SK-N-SH treated with all-trans-retinoic acid at 6 μM for 48 hours (cell line): ENCODE results near the gene CSRNP2.

Experiments
- ATAC-seq: fragments of 200-7000 bp; cut with Tn5 transposase; 3 replicates; pipeline ENCODE4 v1.9.1; 2020; ENCODE audit warnings: mild to moderate bottlenecking, moderate library complexity
- ARNTL ChIP-seq: fragments of 450-650 bp; formaldehyde crosslinking; IDR thresholded peaks from 2 replicates; pipeline ENCODE4 v1.5.0; 2020; ENCODE audit warnings: low read depth, mild to moderate bottlenecking, moderate library complexity, borderline replicate concordance
- BACH2 ChIP-seq: fragments of 250-450 bp; sonication (Bioruptor Pico); IDR thresholded peaks from 2 replicates; pipeline ENCODE4 v1.9.0; 2021; ENCODE audit warnings: mild to moderate bottlenecking, borderline replicate concordance
- CREB5 ChIP-seq: fragments of 250-450 bp; sonication (Bioruptor Pico); IDR thresholded peaks from 2 replicates; pipeline ENCODE4 v1.5.1; 2020; ENCODE audit warnings: low read depth, mild to moderate bottlenecking, moderate library complexity
- CSDC2 ChIP-seq: fragments of 250-450 bp; sonication (Bioruptor Pico); IDR thresholded peaks from 2 replicates; pipeline ENCODE4 v1.5.0; 2020; ENCODE audit warnings: mild to moderate bottlenecking, moderate library complexity
- ESRRG ChIP-seq: fragments of 250-450 bp; sonication (Bioruptor Pico); IDR thresholded peaks from 2 replicates; pipeline ENCODE4 v1.6.1; 2021; ENCODE audit warnings: mild to moderate bottlenecking
- GLIS3 ChIP-seq: fragments of 250-450 bp; sonication (Bioruptor Pico); IDR thresholded peaks from 2 replicates; pipeline ENCODE4 v1.5.0; 2020; ENCODE audit warnings: mild to moderate bottlenecking, moderate library complexity
- ISL1 ChIP-seq: fragments of 250-450 bp; sonication (Bioruptor Pico); IDR thresholded peaks from 2 replicates; pipeline ENCODE4 v2.1.2; 2022; ENCODE audit warnings: mild to moderate bottlenecking, moderate library complexity
- OSR1 ChIP-seq: fragments of 250-450 bp; sonication (Bioruptor Pico); IDR thresholded peaks from 2 replicates; pipeline ENCODE4 v1.8.0; 2022; ENCODE audit warnings: moderate library complexity, mild to moderate bottlenecking, inconsistent platforms
- PATZ1 ChIP-seq: fragments of 250-450 bp; sonication (Bioruptor Pico); IDR thresholded peaks from 2 replicates; pipeline ENCODE4 v1.8.0; 2020; ENCODE audit warnings: mild to moderate bottlenecking, moderate library complexity, borderline replicate concordance
- PPARA ChIP-seq: fragments of 250-450 bp; sonication (Bioruptor Pico); IDR thresholded peaks from 2 replicates; pipeline ENCODE4 v1.5.0; 2020; ENCODE audit warnings: mild to moderate bottlenecking, borderline replicate concordance
- SNAI2 ChIP-seq: fragments of 250-450 bp; sonication (Bioruptor Pico); IDR thresholded peaks from 2 replicates; pipeline ENCODE4 v1.5.0; 2020; ENCODE audit warnings: mild to moderate bottlenecking, moderate library complexity
- TOX ChIP-seq: fragments of 250-450 bp; sonication (Bioruptor Pico); IDR thresholded peaks from 2 replicates; pipeline ENCODE4 v1.8.0; 2021; ENCODE audit warnings: mild to moderate bottlenecking, moderate library complexity, borderline replicate concordance
- TSHZ2 ChIP-seq: fragments of 250-450 bp; sonication (Bioruptor Pico); IDR thresholded peaks from 2 replicates; pipeline ENCODE4 v1.5.0; 2020; ENCODE audit warnings: mild to moderate bottlenecking, moderate library complexity
- ZC3H10 ChIP-seq: fragments of 250-450 bp; sonication (Bioruptor Pico); IDR thresholded peaks from 2 replicates; pipeline ENCODE4 v1.5.1; 2021; ENCODE audit warnings: mild to moderate bottlenecking, moderate library complexity
- ZFP3 ChIP-seq: fragments of 250-450 bp; sonication (Bioruptor Pico); IDR thresholded peaks from 2 replicates; pipeline ENCODE4 v1.5.0; 2020; ENCODE audit warnings: mild to moderate bottlenecking, moderate library complexity
- ZFP30 ChIP-seq: fragments of 450-650 bp; formaldehyde crosslinking; IDR thresholded peaks from 2 replicates; pipeline ENCODE4 v1.5.0; 2022; ENCODE audit warnings: mild to moderate bottlenecking, moderate library complexity
- ZNF565 ChIP-seq: fragments of 450-650 bp; formaldehyde crosslinking; conservative IDR thresholded peaks from 2 replicates; pipeline ENCODE4 v1.5.0; 2020; ENCODE audit warnings: low read depth, mild to moderate bottlenecking, moderate library complexity
- ZNF8 ChIP-seq: fragments of 450-650 bp; formaldehyde crosslinking; IDR thresholded peaks from 2 replicates; pipeline ENCODE4 v1.5.0; 2020; ENCODE audit warnings: mild to moderate bottlenecking, moderate library complexity
- TF ChIP-seq, protein P1 (sequence below): fragments of 250-450 bp; sonication (Bioruptor Pico); IDR thresholded peaks from 2 replicates; pipeline ENCODE4 v1.5.1; 2021; ENCODE audit warnings: mild to moderate bottlenecking, moderate library complexity

The CSRNP2 gene

GRCh38 chr12:51115533-51115932, 32.1 kb upstream of the CSRNP2 start (continued):
- TF ChIP-seq, protein P1, sequence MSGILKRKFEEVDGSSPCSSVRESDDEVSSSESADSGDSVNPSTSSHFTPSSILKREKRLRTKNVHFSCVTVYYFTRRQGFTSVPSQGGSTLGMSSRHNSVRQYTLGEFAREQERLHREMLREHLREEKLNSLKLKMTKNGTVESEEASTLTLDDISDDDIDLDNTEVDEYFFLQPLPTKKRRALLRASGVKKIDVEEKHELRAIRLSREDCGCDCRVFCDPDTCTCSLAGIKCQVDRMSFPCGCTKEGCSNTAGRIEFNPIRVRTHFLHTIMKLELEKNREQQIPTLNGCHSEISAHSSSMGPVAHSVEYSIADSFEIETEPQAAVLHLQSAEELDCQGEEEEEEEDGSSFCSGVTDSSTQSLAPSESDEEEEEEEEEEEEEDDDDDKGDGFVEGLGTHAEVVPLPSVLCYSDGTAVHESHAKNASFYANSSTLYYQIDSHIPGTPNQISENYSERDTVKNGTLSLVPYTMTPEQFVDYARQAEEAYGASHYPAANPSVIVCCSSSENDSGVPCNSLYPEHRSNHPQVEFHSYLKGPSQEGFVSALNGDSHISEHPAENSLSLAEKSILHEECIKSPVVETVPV (CRISPR knock-in tag), result no peak
- TF ChIP-seq CSDC2 (CRISPR knock-in tag), result no peak
- no peak for TF ChIP-seq TOX (CRISPR knock-in tag)
- no peak for TF ChIP-seq BACH2 (CRISPR knock-in tag)
- no peak for TF ChIP-seq ZFP30
- no peak for TF ChIP-seq ARNTL (CRISPR knock-in tag)
- TF ChIP-seq ISL1 (CRISPR knock-in tag), result no peak
- TF ChIP-seq, all 23 proteins: peak for 0

DNA sequence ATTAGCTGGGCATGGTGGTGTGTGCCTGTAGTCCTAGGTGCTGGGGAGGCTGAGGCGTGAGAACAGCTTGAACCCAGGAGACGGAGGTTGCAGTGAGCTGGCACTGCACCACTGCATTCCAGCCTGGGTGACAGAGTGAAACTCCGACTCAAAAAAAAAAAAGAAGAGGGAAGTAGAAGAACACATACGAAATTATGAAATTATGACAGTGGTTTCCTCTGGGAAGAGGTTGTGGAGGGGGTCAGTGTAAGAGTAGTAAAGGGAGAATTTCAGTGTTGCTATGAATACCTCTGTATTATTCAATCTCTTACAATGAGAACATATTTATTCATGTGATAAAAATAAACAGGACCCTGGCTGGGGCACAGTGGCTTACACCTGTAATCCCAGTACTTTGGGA, 24.7 kb upstream of the CSRNP2 start:
- no peak for TF ChIP-seq SNAI2
- TF ChIP-seq, all 23 proteins: peak for 0

DNA sequence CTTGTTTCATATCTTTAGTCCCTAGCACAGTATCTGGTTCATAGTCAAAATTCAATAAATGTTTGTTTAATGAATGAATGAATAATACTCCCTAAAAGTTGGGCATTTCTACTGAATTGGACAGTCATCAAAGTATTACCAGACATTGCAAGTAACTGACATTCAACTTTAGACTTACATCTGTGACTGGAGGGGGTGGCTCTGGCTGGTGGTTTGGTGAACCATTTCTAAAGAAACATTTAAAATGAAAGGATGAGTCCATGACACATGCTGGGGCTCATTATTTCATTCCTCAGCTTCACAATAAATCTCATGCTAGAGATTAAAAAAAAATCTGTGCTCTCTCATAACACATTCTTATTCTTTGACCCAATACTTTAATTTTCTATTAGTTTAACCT, 20.6 kb upstream of the CSRNP2 start:
- no peak for TF ChIP-seq ZFP3 (CRISPR knock-in tag)
- no peak for ATAC-seq

More for the DNA sequence above, 24.7 kb upstream of the CSRNP2 start:
- ATAC-seq, result no peak

GRCh38 chr12:51098611-51099010, 15.2 kb upstream of the CSRNP2 start:
- no peak for TF ChIP-seq ZFP30
- TF ChIP-seq ZNF8, result no peak
- no peak for TF ChIP-seq ARNTL (CRISPR knock-in tag)
- TF ChIP-seq, protein P1 (CRISPR knock-in tag), result no peak
- TF ChIP-seq ESRRG, result no peak
- TF ChIP-seq BACH2 (CRISPR knock-in tag), result no peak
- no peak for TF ChIP-seq PPARA
- ATAC-seq, result no peak

GRCh38 chr12:51090705-51091229, 7.4 kb upstream of the CSRNP2 start:
- no peak for ATAC-seq
- TF ChIP-seq, protein P1 (CRISPR knock-in tag), result no peak
- TF ChIP-seq CREB5 (CRISPR knock-in tag), result no peak

- ATAC-seq, result no peak
- TF ChIP-seq GLIS3 (no peak), ZC3H10 (no peak), ISL1 (CRISPR knock-in tag) (no peak), SNAI2 (no peak), TOX (CRISPR knock-in tag) (no peak), TSHZ2 (no peak), ARNTL (CRISPR knock-in tag) (no peak), PATZ1 (CRISPR knock-in tag) (no peak), ZNF565 (CRISPR knock-in tag) (no peak), ZNF8 (no peak), OSR1 (CRISPR knock-in tag) (no peak), ZFP3 (CRISPR knock-in tag) (no peak)
- TF ChIP-seq, protein P1 (CRISPR knock-in tag), result no peak
These were observed 4.4 kb upstream of the CSRNP2 start for GRCh38 chr12:51087818-51088217.
